ENCODE measurements around the gene ADD1.
"Not testable (repeated sequence)": the region's sequence is repeated elsewhere in the genome, so short reads cannot be mapped to it uniquely, and the experiment has no call there.

ADD1 gene

GRCh38 chr4:2944091-2944482 is 100.4 kb downstream of the ADD1 start:
- in situ Hi-C loops (cut with HindIII; ENCODE audit: low pct_ligation_motif_present, low pct_unique_long_range_greater_than_20kb, low sequenced_read_pairs) = no loop called here
- DNase-seq = no peak

- in situ Hi-C loops (cut with HindIII; ENCODE audit: low pct_ligation_motif_present, low pct_unique_long_range_greater_than_20kb, low sequenced_read_pairs) = no loop called here
- DNase-seq = no peak
Measured at GRCh38 chr4:2944586-2945526, 101.2 kb downstream of the ADD1 start.

GRCh38 chr4:2945619-2946604 is 102.3 kb downstream of the ADD1 start:
- DNase-seq; in situ Hi-C loops (cut with HindIII; ENCODE audit: low pct_ligation_motif_present, low pct_unique_long_range_greater_than_20kb, low sequenced_read_pairs): not testable (repeated sequence)

GRCh38 chr4:2946812-2947600 is 103.4 kb downstream of the ADD1 start:
- no peak for DNase-seq
- in situ Hi-C loops (cut with HindIII; ENCODE audit: low pct_ligation_motif_present, low pct_unique_long_range_greater_than_20kb, low sequenced_read_pairs) = no loop called here

GRCh38 chr4:2947926-2948325 is 104.3 kb downstream of the ADD1 start:
- in situ Hi-C loops (cut with HindIII; ENCODE audit: low pct_ligation_motif_present, low pct_unique_long_range_greater_than_20kb, low sequenced_read_pairs) = no loop called here
- DNase-seq = no peak

- peak; percentile 27 for DNase-seq
- in situ Hi-C loops (cut with HindIII; ENCODE audit: low pct_ligation_motif_present, low pct_unique_long_range_greater_than_20kb, low sequenced_read_pairs) = no loop called here
Measured at GRCh38 chr4:2948895-2949781, 105.5 kb downstream of the ADD1 start.

GRCh38 chr4:2949782-2950125 is 106.1 kb downstream of the ADD1 start:
- DNase-seq = no peak
- in situ Hi-C loops (cut with HindIII; ENCODE audit: low pct_ligation_motif_present, low pct_unique_long_range_greater_than_20kb, low sequenced_read_pairs) = no loop called here

- no peak for DNase-seq
- in situ Hi-C loops (cut with HindIII; ENCODE audit: low pct_ligation_motif_present, low pct_unique_long_range_greater_than_20kb, low sequenced_read_pairs) = no loop called here
Measured at GRCh38 chr4:2950221-2950989, 106.8 kb downstream of the ADD1 start.

- in situ Hi-C loops (cut with HindIII; ENCODE audit: low pct_ligation_motif_present, low pct_unique_long_range_greater_than_20kb, low sequenced_read_pairs) = no loop called here
- no peak for DNase-seq
Measured at GRCh38 chr4:2953496-2953895, 109.9 kb downstream of the ADD1 start.

GRCh38 chr4:2954358-2955185 is 110.9 kb downstream of the ADD1 start:
- in situ Hi-C loops (cut with HindIII; ENCODE audit: low pct_ligation_motif_present, low pct_unique_long_range_greater_than_20kb, low sequenced_read_pairs) = no loop called here
- DNase-seq = no peak

GRCh38 chr4:2955186-2956044 is 111.8 kb downstream of the ADD1 start:
- in situ Hi-C loops (cut with HindIII; ENCODE audit: low pct_ligation_motif_present, low pct_unique_long_range_greater_than_20kb, low sequenced_read_pairs) = not testable (repeated sequence)

GRCh38 chr4:2958446-2958845 is 114.8 kb downstream of the ADD1 start:
- in situ Hi-C loops (cut with HindIII; ENCODE audit: low pct_ligation_motif_present, low pct_unique_long_range_greater_than_20kb, low sequenced_read_pairs) = no loop called here

More at GRCh38 chr4:2955186-2956044, 111.8 kb downstream of the ADD1 start:
- DNase-seq = not testable (repeated sequence)

GRCh38 chr4:2960450-2960849 is 116.8 kb downstream of the ADD1 start:
- in situ Hi-C loops (cut with HindIII; ENCODE audit: low pct_ligation_motif_present, low pct_unique_long_range_greater_than_20kb, low sequenced_read_pairs); DNase-seq: not testable (repeated sequence)

More at GRCh38 chr4:2958446-2958845, 114.8 kb downstream of the ADD1 start:
- DNase-seq = no peak

- in situ Hi-C loops (cut with HindIII; ENCODE audit: low pct_ligation_motif_present, low pct_unique_long_range_greater_than_20kb, low sequenced_read_pairs) = no loop called here
Measured at GRCh38 chr4:2961421-2961810, 117.8 kb downstream of the ADD1 start.

GRCh38 chr4:2961811-2962441 is 118.3 kb downstream of the ADD1 start:
- DNase-seq = no peak
- in situ Hi-C loops (cut with HindIII; ENCODE audit: low pct_ligation_motif_present, low pct_unique_long_range_greater_than_20kb, low sequenced_read_pairs) = no loop called here

More at GRCh38 chr4:2961421-2961810, 117.8 kb downstream of the ADD1 start:
- no peak for DNase-seq

Measured in ACHN (cell line).